HFF-Myc (cell line): Measurements from ENCODE around the gene TMOD2.

Experiments used
- DNase-seq: peaks from one replicate; pipeline ENCODE4 v3.0.0-alpha.2; 2011; ENCODE audit warnings: low read depth; ENCODE audit errors: extremely low read depth
- H3K4me3 ChIP-seq: replicated peaks from 2 replicates; pipeline ENCODE4 v1.5.1; 2011; ENCODE audit warnings: low read depth, mild to moderate bottlenecking, control low read depth, low read length
- TF ChIP-seq, protein P1 (sequence below): IDR thresholded peaks from 2 replicates; pipeline ENCODE4 v1.5.1; 2012; ENCODE audit warnings: mild to moderate bottlenecking, low read depth, low read length, control low read depth; ENCODE audit errors: missing control alignments

Gene TMOD2

DNA sequence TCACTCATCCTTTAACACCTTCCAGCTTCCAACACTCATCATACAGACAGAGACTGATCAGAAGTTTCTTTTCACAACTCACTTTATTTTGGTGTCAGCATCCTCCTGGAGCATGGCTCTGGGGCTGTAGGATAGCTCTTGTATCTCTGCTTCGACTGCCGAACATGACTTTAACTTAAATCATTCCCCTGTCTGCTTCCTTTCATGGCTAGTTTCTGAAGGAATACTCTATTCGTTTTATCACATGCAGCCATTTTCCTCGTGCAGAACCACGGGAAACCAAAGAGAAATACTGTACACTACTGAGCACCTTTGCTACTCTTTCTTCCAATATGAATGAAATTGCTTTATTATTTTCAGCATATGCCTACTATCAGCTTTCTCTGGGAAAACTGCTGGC lies 2.1 kb upstream of the TMOD2 start:
- no peak for DNase-seq
- no peak overlapping the region for H3K4me3 ChIP-seq
- TF ChIP-seq, protein P1, sequence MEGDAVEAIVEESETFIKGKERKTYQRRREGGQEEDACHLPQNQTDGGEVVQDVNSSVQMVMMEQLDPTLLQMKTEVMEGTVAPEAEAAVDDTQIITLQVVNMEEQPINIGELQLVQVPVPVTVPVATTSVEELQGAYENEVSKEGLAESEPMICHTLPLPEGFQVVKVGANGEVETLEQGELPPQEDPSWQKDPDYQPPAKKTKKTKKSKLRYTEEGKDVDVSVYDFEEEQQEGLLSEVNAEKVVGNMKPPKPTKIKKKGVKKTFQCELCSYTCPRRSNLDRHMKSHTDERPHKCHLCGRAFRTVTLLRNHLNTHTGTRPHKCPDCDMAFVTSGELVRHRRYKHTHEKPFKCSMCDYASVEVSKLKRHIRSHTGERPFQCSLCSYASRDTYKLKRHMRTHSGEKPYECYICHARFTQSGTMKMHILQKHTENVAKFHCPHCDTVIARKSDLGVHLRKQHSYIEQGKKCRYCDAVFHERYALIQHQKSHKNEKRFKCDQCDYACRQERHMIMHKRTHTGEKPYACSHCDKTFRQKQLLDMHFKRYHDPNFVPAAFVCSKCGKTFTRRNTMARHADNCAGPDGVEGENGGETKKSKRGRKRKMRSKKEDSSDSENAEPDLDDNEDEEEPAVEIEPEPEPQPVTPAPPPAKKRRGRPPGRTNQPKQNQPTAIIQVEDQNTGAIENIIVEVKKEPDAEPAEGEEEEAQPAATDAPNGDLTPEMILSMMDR, result no peak

DNA sequence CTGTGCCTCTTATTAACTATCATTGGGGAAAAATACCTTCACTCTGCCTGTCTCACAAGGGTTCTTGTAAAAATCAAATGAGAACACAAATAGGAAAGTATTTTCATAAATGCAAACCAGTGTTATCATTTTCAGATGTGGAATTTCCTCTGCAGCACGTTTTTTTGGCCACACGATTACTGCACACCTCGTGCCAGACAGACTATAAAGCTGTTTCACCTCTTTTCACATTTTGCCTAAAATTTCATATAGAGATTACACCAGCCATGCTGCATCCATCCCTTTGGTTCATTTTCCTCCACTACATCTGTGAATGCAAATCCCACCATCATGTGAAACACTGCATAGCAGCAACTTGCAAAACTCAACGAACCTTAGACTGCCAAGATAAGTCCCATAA lies 1.2 kb upstream of the TMOD2 start:
- DNase-seq, result no peak
- no peak overlapping the region for H3K4me3 ChIP-seq
- TF ChIP-seq, protein P1, result no peak

DNA sequence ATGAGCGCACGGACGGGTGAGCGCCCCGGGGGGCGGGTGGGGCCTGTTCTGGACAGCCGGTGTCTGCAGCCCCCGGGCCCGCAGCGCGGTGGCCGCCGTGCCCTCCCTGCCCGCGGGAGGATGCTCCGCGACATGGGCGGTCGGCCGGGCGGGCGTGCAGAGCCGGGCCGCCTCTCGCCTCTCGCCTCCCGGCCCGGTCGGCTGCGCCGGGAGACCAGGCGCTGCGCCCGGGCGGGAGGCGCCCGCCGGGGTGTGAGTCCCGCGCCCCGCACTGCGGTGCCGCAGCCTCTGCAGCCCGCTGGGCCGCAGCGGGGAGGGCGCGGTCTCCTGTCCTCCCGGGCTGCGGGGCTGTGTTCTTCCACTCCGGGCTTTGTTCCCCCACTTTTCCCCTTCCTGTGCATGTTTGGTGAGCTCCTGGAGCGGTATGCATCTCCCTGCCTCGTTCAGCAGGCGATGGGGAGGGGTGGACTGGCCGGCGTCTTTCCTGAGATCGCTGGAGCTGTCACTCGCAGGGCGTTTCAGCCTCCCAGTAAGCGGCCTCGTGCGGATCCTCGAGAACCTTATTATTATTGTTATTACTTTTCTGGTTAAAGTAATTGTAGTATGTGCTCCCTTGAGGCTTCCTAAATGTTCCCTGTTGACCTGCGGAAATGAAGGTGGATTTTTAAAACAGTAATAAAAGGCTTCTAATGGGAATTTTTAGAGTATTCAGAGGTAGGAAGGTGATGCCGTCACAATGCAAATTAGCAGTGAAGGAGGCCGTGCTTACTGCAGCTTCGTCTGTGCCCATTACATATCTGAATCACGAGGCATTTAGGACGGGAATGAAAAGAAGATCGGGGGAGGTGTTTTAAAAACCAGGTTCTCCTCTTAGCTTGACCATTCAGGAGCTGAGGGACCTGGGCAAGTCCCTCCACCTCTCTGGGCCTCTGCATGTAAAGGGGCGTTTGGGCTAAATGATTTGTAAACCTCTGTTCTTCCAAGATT lies 593 bp downstream of the TMOD2 start:
- DNase-seq, result no peak
- peak overlapping the region; percentile 39 for H3K4me3 ChIP-seq
- TF ChIP-seq, protein P1, result no peak

DNA sequence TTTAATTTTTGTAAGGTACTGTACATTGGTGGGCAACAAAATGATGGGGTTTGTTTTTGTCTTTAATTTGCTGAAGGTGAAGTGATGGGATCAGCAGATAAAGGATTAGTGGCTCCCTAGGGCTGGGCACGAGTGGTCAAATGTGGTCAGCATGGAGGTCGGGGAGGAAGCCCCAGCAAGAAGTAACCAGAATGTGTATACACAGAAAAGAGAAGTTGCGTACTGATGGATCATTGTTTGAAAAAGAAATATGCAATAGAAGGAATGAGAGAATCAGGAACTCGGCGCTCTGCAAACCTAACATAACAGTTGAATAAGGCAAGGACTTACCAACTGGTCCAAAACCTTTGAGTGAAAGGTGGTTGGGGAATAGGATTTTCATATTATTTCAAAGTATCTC lies 1.5 kb downstream of the TMOD2 start:
- no peak for DNase-seq
- TF ChIP-seq, protein P1, result no peak
- no peak overlapping the region for H3K4me3 ChIP-seq

DNA sequence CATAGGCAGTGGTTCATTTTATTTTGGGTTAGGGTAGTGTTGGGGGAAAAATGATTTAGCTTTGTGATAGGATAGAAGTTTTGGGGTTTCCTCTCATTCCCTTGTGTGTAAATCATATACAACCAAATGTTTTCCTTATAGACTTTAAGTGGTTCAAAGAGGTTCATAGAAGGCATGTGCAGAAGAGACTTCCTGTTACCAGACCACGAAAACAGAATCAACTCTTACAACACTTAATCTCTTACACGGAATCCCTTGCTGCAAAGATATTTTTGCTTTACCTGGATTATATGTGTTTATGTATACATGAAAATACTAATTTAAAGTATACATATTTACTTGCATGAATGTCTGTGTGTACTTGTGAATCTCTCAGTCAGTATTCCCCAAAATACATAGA lies 2.9 kb downstream of the TMOD2 start:
- H3K4me3 ChIP-seq, result no peak overlapping the region
- no peak for DNase-seq
- TF ChIP-seq, protein P1, result no peak

DNA sequence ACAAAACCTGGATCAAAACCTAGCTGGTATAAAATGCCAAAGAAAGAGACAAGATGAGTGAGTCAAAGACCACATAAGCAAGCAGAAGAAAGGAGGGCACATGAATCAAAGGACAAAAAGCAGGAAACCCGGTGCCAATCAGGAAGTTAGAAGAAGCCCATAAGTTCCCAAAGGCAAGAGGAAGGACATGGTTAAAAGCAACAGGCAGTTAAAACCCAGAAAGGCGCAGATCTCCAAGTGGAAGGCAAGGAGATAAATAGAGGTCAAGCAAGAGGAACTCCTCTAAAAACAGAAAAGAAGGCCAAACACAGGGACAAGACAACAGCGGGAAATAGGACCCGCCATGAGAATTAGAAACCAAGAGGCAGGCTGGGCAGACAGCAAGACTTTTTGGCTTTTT lies 4.4 kb downstream of the TMOD2 start:
- no peak for DNase-seq
- no peak overlapping the region for H3K4me3 ChIP-seq
- TF ChIP-seq, protein P1, result no peak

DNA sequence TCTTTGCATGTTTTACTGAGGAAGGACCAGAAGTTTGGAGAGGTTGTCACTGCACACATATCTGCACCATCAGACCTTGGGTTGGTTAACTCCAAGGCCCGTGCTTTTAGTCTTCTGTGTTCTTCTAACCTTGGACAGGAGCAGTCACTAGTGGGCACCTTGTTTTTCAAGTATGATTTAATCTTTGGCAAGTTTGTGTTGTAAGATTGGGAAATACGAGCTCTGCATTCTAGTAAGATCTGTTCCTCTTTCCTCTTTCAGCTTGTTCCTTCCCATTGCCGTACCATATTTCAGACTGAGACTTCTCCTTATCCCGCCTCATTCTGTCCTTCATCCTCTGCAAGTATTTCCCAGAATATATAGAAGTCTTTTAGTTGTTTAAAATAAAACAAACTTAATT lies 5.1 kb downstream of the TMOD2 start:
- TF ChIP-seq, protein P1, result no peak
- no peak for DNase-seq
- no peak overlapping the region for H3K4me3 ChIP-seq
